ENCODE results near the gene ERMN. TPM values are rescaled to one million over a fixed set of nuclear protein-coding genes. Genes with fewer than 3 reads are reported as not detected.
A peak's percentile ranks its signal among the peaks of the same experiment; 100 is the strongest.

The ERMN gene
- polyA plus RNA-seq, 1 donor (not counting 4 experiments of a cell fraction or from before 2014, with no cell fraction given): not detected

GRCh38 chr2:157329524-157329923, 3.9 kb upstream of the ERMN start:
- no peak overlapping the region for H3K4me2 ChIP-seq (ENCODE audit: control insufficient read depth, extremely low read depth, insufficient read depth, low read depth, low read length)
- no peak for FAIRE-seq
- no peaks in the 10 kb centered on the region for H3K9me1 ChIP-seq (ENCODE audit: control insufficient read depth, extremely low read depth, insufficient read depth, low read length)
- H4K20me1 ChIP-seq (ENCODE audit: control insufficient read depth, extremely low read depth, insufficient read depth, low read length): no peaks in the 10 kb centered on the region
- DNase-seq (ENCODE audit: low read depth, low spot score): no peak
- TF ChIP-seq EZH2 (IDR thresholded peaks at IDR 0.05; ENCODE audit: low read length): no peak
- TF ChIP-seq CTCF (optimal IDR thresholded peaks at IDR 0.05 in 1 of 3, IDR thresholded peaks at IDR 0.05 in 1 of 3, conservative IDR thresholded peaks at IDR 0.05 in 1 of 3; ENCODE audit: extremely low read depth in 1 of 3, insufficient read depth in 2 of 3, low read length in 3 of 3): no peak
- no peak overlapping the region for H3K27ac ChIP-seq (ENCODE audit: control insufficient read depth, insufficient read depth, low read length)
- dilution Hi-C loops (cut with MboI; ENCODE audit: extremely low pct_ligation_motif_present, low sequenced_read_pairs): no loop called here
- H3K4me1 ChIP-seq (ENCODE audit: control insufficient read depth, extremely low read depth, insufficient read depth, low read length): no peaks in the 10 kb centered on the region
- no peak overlapping the region for H3K4me3 ChIP-seq (ENCODE audit: control insufficient read depth in 2 of 3, extremely low read depth in 1 of 3, insufficient read depth in 2 of 3, low read depth in 1 of 3, low read length in 3 of 3)
- H3K9ac ChIP-seq (ENCODE audit: control insufficient read depth, extremely low read depth, insufficient read depth, low read length): no peak overlapping the region
- H2AFZ ChIP-seq (ENCODE audit: control insufficient read depth, low read length): no peak overlapping the region
- no peaks in the 10 kb centered on the region for H3K27me3 ChIP-seq (ENCODE audit: control insufficient read depth, extremely low read depth, insufficient read depth, low read length)
- no peaks in the 10 kb centered on the region for H3K79me2 ChIP-seq (ENCODE audit: control insufficient read depth, insufficient read depth, low read length)
- H3K36me3 ChIP-seq (ENCODE audit: control insufficient read depth in 2 of 2, extremely low read depth in 1 of 2, insufficient read depth in 2 of 2, low read length in 2 of 2): no peaks in the 10 kb centered on the region
- no peaks in the 10 kb centered on the region for H3K9me3 ChIP-seq (ENCODE audit: control insufficient read depth, low read depth, low read length)

- FAIRE-seq (peak; percentile 79), DNase-seq (ENCODE audit: low read depth, low spot score) (peak; percentile 57)
- TF ChIP-seq EZH2 (IDR thresholded peaks at IDR 0.05; ENCODE audit: low read length) (no peak), CTCF (optimal IDR thresholded peaks at IDR 0.05 in 1 of 3, IDR thresholded peaks at IDR 0.05 in 1 of 3, conservative IDR thresholded peaks at IDR 0.05 in 1 of 3; ENCODE audit: extremely low read depth in 1 of 3, insufficient read depth in 2 of 3, low read length in 3 of 3) (peak; percentile 92 to 99 (median 98))
- H3K9me1 ChIP-seq (ENCODE audit: control insufficient read depth, extremely low read depth, insufficient read depth, low read length): no peaks in the 10 kb centered on the region
- H3K9me3 ChIP-seq (ENCODE audit: control insufficient read depth, low read depth, low read length): no peaks in the 10 kb centered on the region
- no peaks in the 10 kb centered on the region for H4K20me1 ChIP-seq (ENCODE audit: control insufficient read depth, extremely low read depth, insufficient read depth, low read length)
- H3K79me2 ChIP-seq (ENCODE audit: control insufficient read depth, insufficient read depth, low read length): no peaks in the 10 kb centered on the region
- H3K4me2 ChIP-seq (ENCODE audit: control insufficient read depth, extremely low read depth, insufficient read depth, low read depth, low read length): no peak overlapping the region
- no peak overlapping the region for H3K27ac ChIP-seq (ENCODE audit: control insufficient read depth, insufficient read depth, low read length)
- no peak overlapping the region for H3K4me3 ChIP-seq (ENCODE audit: control insufficient read depth in 2 of 3, extremely low read depth in 1 of 3, insufficient read depth in 2 of 3, low read depth in 1 of 3, low read length in 3 of 3)
- H3K27me3 ChIP-seq (ENCODE audit: control insufficient read depth, extremely low read depth, insufficient read depth, low read length): no peaks in the 10 kb centered on the region
- no peak overlapping the region for H3K9ac ChIP-seq (ENCODE audit: control insufficient read depth, extremely low read depth, insufficient read depth, low read length)
- no peaks in the 10 kb centered on the region for H3K4me1 ChIP-seq (ENCODE audit: control insufficient read depth, extremely low read depth, insufficient read depth, low read length)
- dilution Hi-C loops (cut with MboI; ENCODE audit: extremely low pct_ligation_motif_present, low sequenced_read_pairs): no loop called here
- H3K36me3 ChIP-seq (ENCODE audit: control insufficient read depth in 2 of 2, extremely low read depth in 1 of 2, insufficient read depth in 2 of 2, low read length in 2 of 2): no peaks in the 10 kb centered on the region
- H2AFZ ChIP-seq (ENCODE audit: control insufficient read depth, low read length): no peak overlapping the region
Measured at GRCh38 chr2:157327621-157328500, 2.2 kb upstream of the ERMN start.

All from keratinocyte (primary cell).